ENCODE data around the gene PRDM15. TPM values are rescaled to one million over a fixed set of nuclear protein-coding genes. Genes with fewer than 3 reads are reported as not detected.

Gene PRDM15
- total and polyA plus RNA-seq, 5 donors, result 2.1 to 6.0 (median 4.0) TPM

- Histone ChIP-seq H3K4me3 (ENCODE audit: low read length) (no peak overlapping the region), H3K27me3 (ENCODE audit: control insufficient read depth, insufficient read depth) (no peaks in the 10 kb centered on the region), H3K9me3 (ENCODE audit: control insufficient read depth, low read length) (no peaks in the 10 kb centered on the region), H3K4me1 (ENCODE audit: control insufficient read depth, insufficient read depth, low read length) (no peaks in the 10 kb centered on the region), H3K27ac (ENCODE audit: low read length) (no peak overlapping the region)
- WGBS, result 88% methylated on average over 15 of the region's 15 CpGs
- DNase-seq (no peak), ATAC-seq (no peak)
- intact Hi-C loops (cut with DNase I), result no loop called here
Observed at GRCh38 chr21:41784456-41785102, 94.6 kb downstream of the PRDM15 start.

GRCh38 chr21:41783476-41784180, 95.5 kb downstream of the PRDM15 start:
- H3K4me1 ChIP-seq (ENCODE audit: control insufficient read depth, insufficient read depth, low read length), result no peaks in the 10 kb centered on the region
- H3K4me3 ChIP-seq (ENCODE audit: low read length), result no peak overlapping the region
- no peaks in the 10 kb centered on the region for H3K9me3 ChIP-seq (ENCODE audit: control insufficient read depth, low read length)
- no peaks in the 10 kb centered on the region for H3K27me3 ChIP-seq (ENCODE audit: control insufficient read depth, insufficient read depth)
- H3K27ac ChIP-seq (ENCODE audit: low read length), result no peak overlapping the region
- ATAC-seq (no peak), DNase-seq (no peak)
- WGBS, result 68% methylated on average over 18 of the region's 18 CpGs
- intact Hi-C loops (cut with DNase I), result no loop called here

- DNase-seq (no peak), ATAC-seq (no peak)
- H3K9me3 ChIP-seq (ENCODE audit: control insufficient read depth, low read length), result no peaks in the 10 kb centered on the region
- H3K4me3 ChIP-seq (ENCODE audit: low read length), result no peak overlapping the region
- 76% methylated on average over 2 of the region's 2 CpGs for WGBS
- no peaks in the 10 kb centered on the region for H3K4me1 ChIP-seq (ENCODE audit: control insufficient read depth, insufficient read depth, low read length)
- intact Hi-C loops (cut with DNase I), result no loop called here
- H3K27me3 ChIP-seq (ENCODE audit: control insufficient read depth, insufficient read depth), result no peaks in the 10 kb centered on the region
- no peak overlapping the region for H3K27ac ChIP-seq (ENCODE audit: low read length)
Observed at GRCh38 chr21:41781050-41781410, 98.1 kb downstream of the PRDM15 start.

- Histone ChIP-seq H3K27me3 (ENCODE audit: control insufficient read depth, insufficient read depth) (no peaks in the 10 kb centered on the region), H3K4me3 (ENCODE audit: low read length) (no peak overlapping the region), H3K4me1 (ENCODE audit: control insufficient read depth, insufficient read depth, low read length) (no peaks in the 10 kb centered on the region), H3K9me3 (ENCODE audit: control insufficient read depth, low read length) (no peaks in the 10 kb centered on the region), H3K27ac (ENCODE audit: low read length) (no peak overlapping the region)
- DNase-seq, result no peak
- ATAC-seq, result no peak
- 57% methylated on average over 1 of the region's 1 CpG for WGBS
- intact Hi-C loops (cut with DNase I), result no loop called here
Observed at GRCh38 chr21:41780337-41781049, 98.7 kb downstream of the PRDM15 start.

- ATAC-seq, result no peak
- H3K27ac ChIP-seq (ENCODE audit: low read length), result no peak overlapping the region
- intact Hi-C loops (cut with DNase I), result loop anchor here in 3 of 4 donors (2.0 to 5.0 kb wide), 2 partner anchors 167 kb away; no protein-coding TSS in a partner anchor
- DNase-seq, result no peak
- no peaks in the 10 kb centered on the region for H3K4me1 ChIP-seq (ENCODE audit: control insufficient read depth, insufficient read depth, low read length)
- H3K9me3 ChIP-seq (ENCODE audit: control insufficient read depth, low read length), result no peaks in the 10 kb centered on the region
- 47% methylated on average over 5 of the region's 5 CpGs for WGBS
- H3K27me3 ChIP-seq (ENCODE audit: control insufficient read depth, insufficient read depth), result no peaks in the 10 kb centered on the region
- H3K4me3 ChIP-seq (ENCODE audit: low read length), result no peak overlapping the region
Observed at GRCh38 chr21:41779659-41780058, 99.5 kb downstream of the PRDM15 start.

- no peaks in the 10 kb centered on the region for H3K4me1 ChIP-seq (ENCODE audit: control insufficient read depth, insufficient read depth, low read length)
- DNase-seq (no peak), ATAC-seq (no peak)
- intact Hi-C loops (cut with DNase I), result loop anchor here (1.0 to 5.0 kb wide), 3 partner anchors 166 to 167 kb away; no protein-coding TSS in a partner anchor
- no peaks in the 10 kb centered on the region for H3K27me3 ChIP-seq (ENCODE audit: control insufficient read depth, insufficient read depth)
- H3K27ac ChIP-seq (ENCODE audit: low read length), result no peak overlapping the region
- 19% methylated on average over 16 of the region's 16 CpGs for WGBS
- H3K9me3 ChIP-seq (ENCODE audit: control insufficient read depth, low read length), result no peaks in the 10 kb centered on the region
- no peak overlapping the region for H3K4me3 ChIP-seq (ENCODE audit: low read length)
Observed at GRCh38 chr21:41778930-41779600, 100.1 kb downstream of the PRDM15 start.

GRCh38 chr21:41777951-41778815, 101.0 kb downstream of the PRDM15 start:
- no peaks in the 10 kb centered on the region for H3K27me3 ChIP-seq (ENCODE audit: control insufficient read depth, insufficient read depth)
- ATAC-seq, result peak; percentile 94 to 96

GRCh38 chr21:41776778-41777177, 102.4 kb downstream of the PRDM15 start:
- ATAC-seq (no peak), DNase-seq (no peak)
- Histone ChIP-seq H3K9me3 (ENCODE audit: control insufficient read depth, low read length) (no peaks in the 10 kb centered on the region), H3K27ac (ENCODE audit: low read length) (no peak overlapping the region), H3K4me1 (ENCODE audit: control insufficient read depth, insufficient read depth, low read length) (no peaks in the 10 kb centered on the region), H3K4me3 (ENCODE audit: low read length) (no peak overlapping the region), H3K27me3 (ENCODE audit: control insufficient read depth, insufficient read depth) (no peaks in the 10 kb centered on the region)
- intact Hi-C loops (cut with DNase I), result loop anchor here in 2 of 4 donors (5.0 kb wide), 1 partner anchor 164 kb away; no protein-coding TSS in a partner anchor
- 87% methylated on average over 4 of the region's 4 CpGs for WGBS

More at GRCh38 chr21:41777951-41778815, 101.0 kb downstream of the PRDM15 start:
- DNase-seq, result peak; percentile 90 to 97 (median 95)
- Histone ChIP-seq H3K27ac (ENCODE audit: low read length) (no peak overlapping the region), H3K4me3 (ENCODE audit: low read length) (no peak overlapping the region), H3K4me1 (ENCODE audit: control insufficient read depth, insufficient read depth, low read length) (no peaks in the 10 kb centered on the region), H3K9me3 (ENCODE audit: control insufficient read depth, low read length) (no peaks in the 10 kb centered on the region)
- WGBS, result 14% methylated on average over 45 of the region's 45 CpGs
- intact Hi-C loops (cut with DNase I), result loop anchor here (1.0 to 5.0 kb wide), 3 partner anchors 165 to 166 kb away; no protein-coding TSS in a partner anchor

- ATAC-seq, result no peak
- intact Hi-C loops (cut with DNase I), result loop anchor here in 2 of 4 donors (5.0 kb wide), 1 partner anchor 163 kb away; no protein-coding TSS in a partner anchor
- H3K27me3 ChIP-seq (ENCODE audit: control insufficient read depth, insufficient read depth), result no peaks in the 10 kb centered on the region
- no peak for DNase-seq
- no peak overlapping the region for H3K4me3 ChIP-seq (ENCODE audit: low read length)
- WGBS, result 62% methylated on average over 3 of the region's 3 CpGs
- H3K27ac ChIP-seq (ENCODE audit: low read length), result no peak overlapping the region
- no peaks in the 10 kb centered on the region for H3K4me1 ChIP-seq (ENCODE audit: control insufficient read depth, insufficient read depth, low read length)
- no peaks in the 10 kb centered on the region for H3K9me3 ChIP-seq (ENCODE audit: control insufficient read depth, low read length)
Observed at GRCh38 chr21:41775149-41775472, 104.0 kb downstream of the PRDM15 start.
